H9 (cell line): ENCODE data around the gene PHF24. TPM values are rescaled to one million over a fixed set of nuclear protein-coding genes. Genes with fewer than 3 reads are reported as not detected.

Source experiments
- DNase-seq: peaks from one replicate; pipeline ENCODE4 v3.0.0-alpha.2; 2017
- H2AFZ ChIP-seq: one replicate; pipeline ENCODE4 v1.6.1; 2013; ENCODE audit warnings: mild to moderate bottlenecking, low read length, control low read depth, moderate library complexity
- H2AK5ac ChIP-seq: 2 replicates; pipeline ENCODE4 v1.6.1; 2013; ENCODE audit warnings: low read length, control low read depth, mixed read lengths; ENCODE audit not compliant: insufficient read length
- H2BK120ac ChIP-seq: one replicate; pipeline ENCODE4 v1.6.1; 2013; ENCODE audit warnings: low read depth, mild to moderate bottlenecking, low read length, control low read depth, inconsistent platforms; ENCODE audit not compliant: poor library complexity, severe bottlenecking
- H2BK12ac ChIP-seq: 2 replicates; pipeline ENCODE4 v1.6.1; 2013; ENCODE audit warnings: low read length, control low read depth, mixed read lengths, low read depth; ENCODE audit not compliant: insufficient read length
- H2BK15ac ChIP-seq: 2 replicates; pipeline ENCODE4 v1.6.1; 2013; ENCODE audit warnings: low read depth, low read length, control low read depth
- H2BK20ac ChIP-seq: one replicate; pipeline ENCODE4 v1.6.1; 2013; ENCODE audit warnings: low read depth, mild to moderate bottlenecking, low read length, control low read depth, inconsistent platforms; ENCODE audit not compliant: poor library complexity, severe bottlenecking
- H2BK5ac ChIP-seq: 2 replicates; pipeline ENCODE4 v1.6.1; 2013; ENCODE audit warnings: low read length, control low read depth, mixed read lengths; ENCODE audit not compliant: insufficient read length
- H3K14ac ChIP-seq: 2 replicates; pipeline ENCODE4 v1.6.1; 2013; ENCODE audit warnings: low read length, control low read depth; ENCODE audit not compliant: insufficient read depth
- H3K18ac ChIP-seq: 2 replicates; pipeline ENCODE4 v1.6.1; 2013; ENCODE audit warnings: low read depth, mild to moderate bottlenecking, mixed read lengths, low read length, control low read depth; ENCODE audit not compliant: insufficient read length
- H3K23ac ChIP-seq: 2 replicates; pipeline ENCODE4 v1.6.1; 2013; ENCODE audit warnings: low read length, control low read depth, mixed read lengths, low read depth; ENCODE audit not compliant: insufficient read length
- H3K23me2 ChIP-seq: 2 replicates; pipeline ENCODE4 v1.6.1; 2013; ENCODE audit warnings: low read depth, mild to moderate bottlenecking, mixed read lengths, low read length, control low read depth; ENCODE audit not compliant: insufficient read length, poor library complexity, severe bottlenecking
- H3K27ac ChIP-seq: 2 replicates; pipeline ENCODE4 v1.5.1; 2013; ENCODE audit warnings: low read length, control low read depth, mixed read lengths, low read depth; ENCODE audit not compliant: insufficient read length
- H3K27me3 ChIP-seq: 2 replicates; pipeline ENCODE4 v1.6.1; 2013; ENCODE audit warnings: low read length, control low read depth, inconsistent platforms; ENCODE audit not compliant: insufficient read depth
- H3K4ac ChIP-seq: 2 replicates; pipeline ENCODE4 v1.6.1; 2013; ENCODE audit warnings: low read depth, mild to moderate bottlenecking, control low read depth, inconsistent platforms, low read length, moderate library complexity
- H3K4me1 ChIP-seq: 2 replicates; pipeline ENCODE4 v1.6.1; 2013; ENCODE audit warnings: low read length, control low read depth, inconsistent platforms; ENCODE audit not compliant: insufficient read depth
- H3K4me2 ChIP-seq: 2 replicates; pipeline ENCODE4 v1.6.1; 2013; ENCODE audit warnings: low read length, control low read depth, mixed read lengths; ENCODE audit not compliant: insufficient read length, insufficient read depth
- H3K56ac ChIP-seq: 2 replicates; pipeline ENCODE4 v1.6.1; 2013; ENCODE audit warnings: low read depth, mild to moderate bottlenecking, mixed read lengths, low read length, control low read depth; ENCODE audit not compliant: insufficient read length
- H3K79me1 ChIP-seq: 2 replicates; pipeline ENCODE4 v1.6.1; 2013; ENCODE audit warnings: low read depth, mild to moderate bottlenecking, moderate library complexity, low read length, control low read depth, inconsistent platforms; ENCODE audit not compliant: insufficient read depth, poor library complexity, severe bottlenecking
- H3K79me2 ChIP-seq: 2 replicates; pipeline ENCODE4 v1.6.1; 2013; ENCODE audit warnings: low read length, control low read depth, inconsistent platforms; ENCODE audit not compliant: insufficient read depth
- H3K9ac ChIP-seq: 2 replicates; pipeline ENCODE4 v1.6.1; 2013; ENCODE audit warnings: low read length, control low read depth, mixed read lengths; ENCODE audit not compliant: insufficient read length; ENCODE audit errors: extremely low read depth
- H3K9me3 ChIP-seq: one replicate; pipeline ENCODE4 v1.6.1; 2013; ENCODE audit warnings: low read depth, low read length, inconsistent platforms; ENCODE audit not compliant: control insufficient read depth
- H3T11ph ChIP-seq: one replicate; pipeline ENCODE4 v1.6.1; 2013; ENCODE audit warnings: mild to moderate bottlenecking, low read length, control low read depth, inconsistent platforms
- H4K20me1 ChIP-seq: one replicate; pipeline ENCODE4 v1.6.1; 2013; ENCODE audit not compliant: control insufficient read depth, insufficient read length, insufficient read depth
- H4K5ac ChIP-seq: 2 replicates; pipeline ENCODE4 v1.6.1; 2013; ENCODE audit warnings: low read depth, mild to moderate bottlenecking, mixed read lengths, low read length, control low read depth; ENCODE audit not compliant: insufficient read length
- H4K8ac ChIP-seq: replicated peaks from 2 replicates; pipeline ENCODE4 v1.6.1; 2013; ENCODE audit warnings: low read length, control low read depth, mixed read lengths, low read depth; ENCODE audit not compliant: insufficient read length
- H4K91ac ChIP-seq: 2 replicates; pipeline ENCODE4 v1.6.1; 2013; ENCODE audit warnings: low read depth, mild to moderate bottlenecking, moderate library complexity, mixed read lengths, low read length, control low read depth; ENCODE audit not compliant: insufficient read length
- H3K27ac Mint-ChIP-seq, 3 experiments: 2 replicates in 2 of 3; 3 replicates in 1 of 3; pipeline ENCODE4 v1.8.0; 2020 to 2021; ENCODE audit warnings: mixed read lengths in 3 of 3, mild to moderate bottlenecking in 1 of 3, moderate library complexity in 1 of 3
- H3K27me3 Mint-ChIP-seq: 2 replicates; pipeline ENCODE4 v1.8.0; 2021; ENCODE audit warnings: low read depth, mild to moderate bottlenecking, moderate library complexity, mixed read lengths
- H3K36me3 Mint-ChIP-seq, 3 experiments: 2 replicates in 2 of 3; 3 replicates in 1 of 3; pipeline ENCODE4 v1.8.0; 2020 to 2021; ENCODE audit warnings: low read depth in 3 of 3, mixed read lengths in 3 of 3; ENCODE audit not compliant: insufficient read depth in 1 of 3
- H3K4me1 Mint-ChIP-seq, 2 experiments: 2 replicates each; pipeline ENCODE4 v1.8.0; 2020; ENCODE audit warnings: mixed read lengths in 2 of 2
- H3K4me3 Mint-ChIP-seq, 2 experiments: 2 replicates in 1 of 2; 3 replicates in 1 of 2; pipeline ENCODE4 v1.8.0; 2020 to 2021; ENCODE audit warnings: mild to moderate bottlenecking in 2 of 2, mixed read lengths in 2 of 2, moderate library complexity in 1 of 2
- H3K9me3 Mint-ChIP-seq, 2 experiments: 2 replicates in 1 of 2; 3 replicates in 1 of 2; pipeline ENCODE4 v1.8.0; 2020; ENCODE audit warnings: mild to moderate bottlenecking in 2 of 2, mixed read lengths in 2 of 2, moderate library complexity in 1 of 2
- WGBS: extraction: QIAGEN DNeasy Blood & Tissue Kit; methylation state at CpG from one replicate; pipeline ENCODE4 v1.1.7; 2013; ENCODE audit warnings: missing lambda C conversion rate, low lambda C conversion rate, mixed read lengths; ENCODE audit not compliant: insufficient read length; ENCODE audit errors: extremely low coverage; 5-methylcytosine and 5-hydroxymethylcytosine counted together
- total RNA-seq: library from RNA; stranded (reverse); gene quantifications from 2 replicates; pipeline ENCODE4 v1.2.1, GENCODE V29; 2021
- TF ChIP-seq, protein P1 (sequence below): fragments of 200-600 bp; sonication (generic); conservative IDR thresholded peaks from 3 replicates; pipeline ENCODE4 v1.8.0; 2021; ENCODE audit warnings: antibody characterized with exemption, mild to moderate bottlenecking

Gene PHF24
- total RNA-seq, 1 experiment from 2014 or later, result 0.24 TPM

DNA sequence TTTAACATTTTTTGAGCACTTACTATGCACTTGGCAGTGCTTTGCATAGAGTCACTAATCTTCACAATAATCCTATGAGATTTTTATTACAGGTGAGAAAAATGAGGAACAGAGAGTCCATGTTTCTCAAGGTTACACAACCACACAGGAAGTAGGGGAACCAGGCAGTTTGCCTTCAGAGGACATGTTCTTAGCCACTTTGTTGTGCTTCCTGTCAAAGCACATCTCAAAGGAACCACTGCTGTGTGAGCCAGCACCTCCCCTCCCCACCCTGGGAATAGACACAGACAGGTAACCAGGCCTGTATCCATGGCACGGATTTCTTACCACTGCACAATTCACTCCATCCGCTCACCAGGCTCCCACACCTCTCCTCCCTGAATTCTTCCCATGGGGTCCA is 25.1 kb downstream of the PHF24 start:
- Histone ChIP-seq H3T11ph (no peak overlapping the region), H3K23me2 (peaks cover under 1% of the 10 kb centered on the region), H3K4me1 (0 out of 2 replicates have a peak, but pooled peaks cover 2% of the 10 kb centered on the region), H2BK12ac (no peak overlapping the region), H4K91ac (no peak overlapping the region), H4K20me1 (no peaks in the 10 kb centered on the region), H2AK5ac (no peak overlapping the region), H3K79me2 (no peaks in the 10 kb centered on the region), H2AFZ (no peak overlapping the region), H2BK120ac (no peak overlapping the region), H3K56ac (no peak overlapping the region), H3K79me1 (no peaks in the 10 kb centered on the region), H2BK15ac (no peak overlapping the region), H3K9me3 (no peaks in the 10 kb centered on the region), H3K18ac (no peak overlapping the region), H3K14ac (no peak overlapping the region; the same call in 1 of the 2 replicates), H3K4me2 (no peak overlapping the region), H3K4ac (no peak overlapping the region), H2BK20ac (no peak overlapping the region), H4K5ac (no peak overlapping the region), H3K27me3 (no peaks in the 10 kb centered on the region), H3K27ac (no peak overlapping the region), H4K8ac (no peak overlapping the region), H3K23ac (no peak overlapping the region), H3K9ac (no peak overlapping the region), H2BK5ac (no peak overlapping the region)
- H3K27me3 Mint-ChIP-seq, result peaks cover 4% of the 10 kb centered on the region
- TF ChIP-seq, protein P1, sequence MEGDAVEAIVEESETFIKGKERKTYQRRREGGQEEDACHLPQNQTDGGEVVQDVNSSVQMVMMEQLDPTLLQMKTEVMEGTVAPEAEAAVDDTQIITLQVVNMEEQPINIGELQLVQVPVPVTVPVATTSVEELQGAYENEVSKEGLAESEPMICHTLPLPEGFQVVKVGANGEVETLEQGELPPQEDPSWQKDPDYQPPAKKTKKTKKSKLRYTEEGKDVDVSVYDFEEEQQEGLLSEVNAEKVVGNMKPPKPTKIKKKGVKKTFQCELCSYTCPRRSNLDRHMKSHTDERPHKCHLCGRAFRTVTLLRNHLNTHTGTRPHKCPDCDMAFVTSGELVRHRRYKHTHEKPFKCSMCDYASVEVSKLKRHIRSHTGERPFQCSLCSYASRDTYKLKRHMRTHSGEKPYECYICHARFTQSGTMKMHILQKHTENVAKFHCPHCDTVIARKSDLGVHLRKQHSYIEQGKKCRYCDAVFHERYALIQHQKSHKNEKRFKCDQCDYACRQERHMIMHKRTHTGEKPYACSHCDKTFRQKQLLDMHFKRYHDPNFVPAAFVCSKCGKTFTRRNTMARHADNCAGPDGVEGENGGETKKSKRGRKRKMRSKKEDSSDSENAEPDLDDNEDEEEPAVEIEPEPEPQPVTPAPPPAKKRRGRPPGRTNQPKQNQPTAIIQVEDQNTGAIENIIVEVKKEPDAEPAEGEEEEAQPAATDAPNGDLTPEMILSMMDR, result no peak
- H3K36me3 Mint-ChIP-seq, result no peaks in the 10 kb centered on the region
- H3K4me3 Mint-ChIP-seq, result no peak overlapping the region
- no CpG with 5 or more reads among the region's 2 CpGs for WGBS
- H3K9me3 Mint-ChIP-seq, result no peaks in the 10 kb centered on the region; a peak in 2 of 5 replicates
- no peak overlapping the region for H3K27ac Mint-ChIP-seq
- peaks cover 12 to 24% of the 10 kb centered on the region in 2 experiments for H3K4me1 Mint-ChIP-seq
- no peak for DNase-seq
